ENCODE measurements around the gene NOP53. TPM values are rescaled to one million over a fixed set of nuclear protein-coding genes. Genes with fewer than 3 reads are reported as not detected.
A peak's percentile ranks its signal among the peaks of the same experiment; 100 is the strongest.

Gene NOP53
- total and polyA plus RNA-seq, 9 of the 15 experiments (the other 6 are each of a cell fraction or from before 2014, with no cell fraction given) = 6.5 to 274 (median 145) TPM

GRCh38 chr19:47778049-47778953, 33.0 kb downstream of the NOP53 start, which contains the start of gene SELENOW (continued):
- TF ChIP-seq, protein P1, sequence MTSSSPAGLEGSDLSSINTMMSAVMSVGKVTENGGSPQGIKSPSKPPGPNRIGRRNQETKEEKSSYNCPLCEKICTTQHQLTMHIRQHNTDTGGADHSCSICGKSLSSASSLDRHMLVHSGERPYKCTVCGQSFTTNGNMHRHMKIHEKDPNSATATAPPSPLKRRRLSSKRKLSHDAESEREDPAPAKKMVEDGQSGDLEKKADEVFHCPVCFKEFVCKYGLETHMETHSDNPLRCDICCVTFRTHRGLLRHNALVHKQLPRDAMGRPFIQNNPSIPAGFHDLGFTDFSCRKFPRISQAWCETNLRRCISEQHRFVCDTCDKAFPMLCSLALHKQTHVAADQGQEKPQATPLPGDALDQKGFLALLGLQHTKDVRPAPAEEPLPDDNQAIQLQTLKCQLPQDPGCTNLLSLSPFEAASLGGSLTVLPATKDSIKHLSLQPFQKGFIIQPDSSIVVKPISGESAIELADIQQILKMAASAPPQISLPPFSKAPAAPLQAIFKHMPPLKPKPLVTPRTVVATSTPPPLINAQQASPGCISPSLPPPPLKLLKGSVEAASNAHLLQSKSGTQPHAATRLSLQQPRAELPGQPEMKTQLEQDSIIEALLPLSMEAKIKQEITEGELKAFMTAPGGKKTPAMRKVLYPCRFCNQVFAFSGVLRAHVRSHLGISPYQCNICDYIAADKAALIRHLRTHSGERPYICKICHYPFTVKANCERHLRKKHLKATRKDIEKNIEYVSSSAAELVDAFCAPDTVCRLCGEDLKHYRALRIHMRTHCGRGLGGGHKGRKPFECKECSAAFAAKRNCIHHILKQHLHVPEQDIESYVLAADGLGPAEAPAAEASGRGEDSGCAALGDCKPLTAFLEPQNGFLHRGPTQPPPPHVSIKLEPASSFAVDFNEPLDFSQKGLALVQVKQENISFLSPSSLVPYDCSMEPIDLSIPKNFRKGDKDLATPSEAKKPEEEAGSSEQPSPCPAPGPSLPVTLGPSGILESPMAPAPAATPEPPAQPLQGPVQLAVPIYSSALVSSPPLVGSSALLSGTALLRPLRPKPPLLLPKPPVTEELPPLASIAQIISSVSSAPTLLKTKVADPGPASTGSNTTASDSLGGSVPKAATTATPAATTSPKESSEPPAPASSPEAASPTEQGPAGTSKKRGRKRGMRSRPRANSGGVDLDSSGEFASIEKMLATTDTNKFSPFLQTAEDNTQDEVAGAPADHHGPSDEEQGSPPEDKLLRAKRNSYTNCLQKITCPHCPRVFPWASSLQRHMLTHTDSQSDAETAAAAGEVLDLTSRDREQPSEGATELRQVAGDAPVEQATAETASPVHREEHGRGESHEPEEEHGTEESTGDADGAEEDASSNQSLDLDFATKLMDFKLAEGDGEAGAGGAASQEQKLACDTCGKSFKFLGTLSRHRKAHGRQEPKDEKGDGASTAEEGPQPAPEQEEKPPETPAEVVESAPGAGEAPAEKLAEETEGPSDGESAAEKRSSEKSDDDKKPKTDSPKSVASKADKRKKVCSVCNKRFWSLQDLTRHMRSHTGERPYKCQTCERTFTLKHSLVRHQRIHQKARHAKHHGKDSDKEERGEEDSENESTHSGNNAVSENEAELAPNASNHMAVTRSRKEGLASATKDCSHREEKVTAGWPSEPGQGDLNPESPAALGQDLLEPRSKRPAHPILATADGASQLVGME (CRISPR knock-in tag; IDR thresholded peaks at IDR 0.05) = peak; percentile 96
- TF ChIP-seq ZNF140 (CRISPR knock-in tag; IDR thresholded peaks at IDR 0.05) (no peak), LEF1 (IDR thresholded peaks at IDR 0.05) (0 out of 2 replicates have a peak, but pooled peaks have one; percentile 61), POLR2AphosphoS2 (IDR thresholded peaks at IDR 0.05; ENCODE audit: low read length) (no peak), NEUROD1 (IDR thresholded peaks at IDR 0.05; ENCODE audit: borderline replicate concordance, low read depth, low read length, partially characterized antibody) (peak; percentile 70), NR4A1 (CRISPR knock-in tag; IDR thresholded peaks at IDR 0.05) (no peak), NR4A1 (tag; IDR thresholded peaks at IDR 0.05) (no peak), PTTG1 (tag; IDR thresholded peaks at IDR 0.05; ENCODE audit: low read depth) (no peak), ZNF764 (CRISPR knock-in tag; IDR thresholded peaks at IDR 0.05; ENCODE audit: low read depth) (no peak), RAD21 (CRISPR knock-in tag; conservative IDR thresholded peaks at IDR 0.05 in 1 of 2, IDR thresholded peaks at IDR 0.05 in 1 of 2) (no peak), MYNN (IDR thresholded peaks at IDR 0.05) (no peak), MYNN (CRISPR knock-in tag; IDR thresholded peaks at IDR 0.05) (no peak), GATAD2A (IDR thresholded peaks at IDR 0.05) (peak; percentile 93), HNRNPL (IDR thresholded peaks at IDR 0.05; ENCODE audit: low read depth, low read length) (no peak), ZNF3 (CRISPR knock-in tag; IDR thresholded peaks at IDR 0.05) (no peak), ELK3 (CRISPR knock-in tag; IDR thresholded peaks at IDR 0.05) (no peak), ELF2 (CRISPR knock-in tag; IDR thresholded peaks at IDR 0.05) (peak; percentile 64; the same call in 1 of the 2 replicates), KDM4B (IDR thresholded peaks at IDR 0.05; ENCODE audit: borderline replicate concordance in 2 of 2, low read depth in 1 of 2) (0 out of 4 replicates have a peak, but pooled peaks of 1 of the 2 experiments have one; percentile 25), GTF2A2 (tag; IDR thresholded peaks at IDR 0.05) (0 out of 2 replicates have a peak, but pooled peaks have one; percentile 50), CREM (IDR thresholded peaks at IDR 0.05; ENCODE audit: low read depth) (peak; percentile 53)
- TF ChIP-seq, protein P2, sequence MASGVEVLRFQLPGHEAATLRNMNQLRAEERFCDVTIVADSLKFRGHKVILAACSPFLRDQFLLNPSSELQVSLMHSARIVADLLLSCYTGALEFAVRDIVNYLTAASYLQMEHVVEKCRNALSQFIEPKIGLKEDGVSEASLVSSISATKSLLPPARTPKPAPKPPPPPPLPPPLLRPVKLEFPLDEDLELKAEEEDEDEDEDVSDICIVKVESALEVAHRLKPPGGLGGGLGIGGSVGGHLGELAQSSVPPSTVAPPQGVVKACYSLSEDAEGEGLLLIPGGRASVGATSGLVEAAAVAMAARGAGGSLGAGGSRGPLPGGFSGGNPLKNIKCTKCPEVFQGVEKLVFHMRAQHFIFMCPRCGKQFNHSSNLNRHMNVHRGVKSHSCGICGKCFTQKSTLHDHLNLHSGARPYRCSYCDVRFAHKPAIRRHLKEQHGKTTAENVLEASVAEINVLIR (CRISPR knock-in tag; IDR thresholded peaks at IDR 0.05) = no peak
